Retina (tissue), 1 donor: ENCODE results near the gene CARHSP1.

ENCODE experiments used
- DNase-seq: peaks from one replicate; pipeline ENCODE4 v3.0.0-alpha.2; 2016

Gene CARHSP1

GRCh38 chr16:8869212-8869987 lies 594 bp upstream of the CARHSP1 start:
- peak; percentile 68 for DNase-seq

GRCh38 chr16:8867932-8868415 lies 832 bp downstream of the CARHSP1 start:
- DNase-seq, result peak; percentile 64

- peak; percentile 75 for DNase-seq
These were observed 1.4 kb downstream of the CARHSP1 start for GRCh38 chr16:8867216-8867931.

- peak; percentile 63 for DNase-seq
These were observed 2.0 kb downstream of the CARHSP1 start for GRCh38 chr16:8866884-8867215.

- peak; percentile 79 for DNase-seq
These were observed 2.5 kb downstream of the CARHSP1 start for GRCh38 chr16:8866118-8866883.

GRCh38 chr16:8865145-8865882 lies 3.5 kb downstream of the CARHSP1 start:
- no peak for DNase-seq

- no peak for DNase-seq
These were observed 4.2 kb downstream of the CARHSP1 start for GRCh38 chr16:8864480-8865110.

- no peak for DNase-seq
These were observed 5.0 kb downstream of the CARHSP1 start for GRCh38 chr16:8863594-8864424.

- DNase-seq, result no peak
These were observed 6.3 kb downstream of the CARHSP1 start for GRCh38 chr16:8862309-8863130.

- DNase-seq, result no peak
These were observed 7.1 kb downstream of the CARHSP1 start for GRCh38 chr16:8861563-8862308.

GRCh38 chr16:8859913-8860881 lies 8.6 kb downstream of the CARHSP1 start:
- no peak for DNase-seq

GRCh38 chr16:8858994-8859912 lies 9.6 kb downstream of the CARHSP1 start:
- DNase-seq, result no peak

GRCh38 chr16:8855972-8856371 lies 12.8 kb downstream of the CARHSP1 start:
- DNase-seq, result no peak

GRCh38 chr16:8855051-8855786 lies 13.6 kb downstream of the CARHSP1 start:
- no peak for DNase-seq

- no peak for DNase-seq
These were observed 14.4 kb downstream of the CARHSP1 start for GRCh38 chr16:8854298-8854948.

GRCh38 chr16:8853611-8854010 lies 15.2 kb downstream of the CARHSP1 start:
- DNase-seq, result no peak
